ENCODE results near the gene SMIM29.

DNA sequence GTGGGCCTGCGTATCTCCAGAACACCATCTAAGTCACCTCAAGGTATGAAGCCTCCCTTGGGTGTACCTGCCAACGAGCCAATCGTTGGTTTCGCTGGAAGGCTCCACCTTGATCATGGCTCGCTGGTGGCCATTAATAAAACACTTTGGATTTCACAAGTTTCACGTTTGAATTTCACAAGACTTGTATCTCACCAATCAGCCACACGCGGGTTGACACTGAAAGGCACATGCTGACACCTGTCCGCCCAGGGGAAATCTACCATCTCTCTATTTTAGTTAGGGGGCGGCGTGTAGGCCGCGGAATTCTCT is 12.7 kb downstream of the SMIM29 start:
- TF ChIP-seq, protein P1, sequence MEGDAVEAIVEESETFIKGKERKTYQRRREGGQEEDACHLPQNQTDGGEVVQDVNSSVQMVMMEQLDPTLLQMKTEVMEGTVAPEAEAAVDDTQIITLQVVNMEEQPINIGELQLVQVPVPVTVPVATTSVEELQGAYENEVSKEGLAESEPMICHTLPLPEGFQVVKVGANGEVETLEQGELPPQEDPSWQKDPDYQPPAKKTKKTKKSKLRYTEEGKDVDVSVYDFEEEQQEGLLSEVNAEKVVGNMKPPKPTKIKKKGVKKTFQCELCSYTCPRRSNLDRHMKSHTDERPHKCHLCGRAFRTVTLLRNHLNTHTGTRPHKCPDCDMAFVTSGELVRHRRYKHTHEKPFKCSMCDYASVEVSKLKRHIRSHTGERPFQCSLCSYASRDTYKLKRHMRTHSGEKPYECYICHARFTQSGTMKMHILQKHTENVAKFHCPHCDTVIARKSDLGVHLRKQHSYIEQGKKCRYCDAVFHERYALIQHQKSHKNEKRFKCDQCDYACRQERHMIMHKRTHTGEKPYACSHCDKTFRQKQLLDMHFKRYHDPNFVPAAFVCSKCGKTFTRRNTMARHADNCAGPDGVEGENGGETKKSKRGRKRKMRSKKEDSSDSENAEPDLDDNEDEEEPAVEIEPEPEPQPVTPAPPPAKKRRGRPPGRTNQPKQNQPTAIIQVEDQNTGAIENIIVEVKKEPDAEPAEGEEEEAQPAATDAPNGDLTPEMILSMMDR (IDR thresholded peaks at IDR 0.05), result no peak
- no peak for TF ChIP-seq ZFX (IDR thresholded peaks at IDR 0.05; ENCODE audit: borderline replicate concordance)

Measured in 22Rv1 (cell line).